ENCODE measurements around the gene AATK. TPM values are rescaled to one million over a fixed set of nuclear protein-coding genes. Genes with fewer than 3 reads are reported as not detected.

The AATK gene
- total and polyA plus RNA-seq, 2 of the 13 experiments (the other 11 are each of a cell fraction or from before 2014, with no cell fraction given): 2.9 to 8.4 TPM

GRCh38 chr17:81113158-81113724, 52.8 kb downstream of the AATK start (continued):
- TF ChIP-seq HNF4G (IDR thresholded peaks at IDR 0.05; ENCODE audit: borderline replicate concordance, low read depth, low read length) (no peak), HNF4G (CRISPR knock-in tag; IDR thresholded peaks at IDR 0.05; ENCODE audit: borderline replicate concordance, low read depth) (no peak), ZNF530 (CRISPR knock-in tag; IDR thresholded peaks at IDR 0.05; ENCODE audit: low read depth) (no peak), ZNF724P (CRISPR knock-in tag; IDR thresholded peaks at IDR 0.05; ENCODE audit: borderline replicate concordance) (no peak), ZNF501 (CRISPR knock-in tag; IDR thresholded peaks at IDR 0.05) (no peak), ZNF879 (CRISPR knock-in tag; IDR thresholded peaks at IDR 0.05) (no peak), ZBTB33 (CRISPR knock-in tag; IDR thresholded peaks at IDR 0.05) (0 out of 2 replicates have a peak, but pooled peaks have one; percentile 25), SMARCC2 (IDR thresholded peaks at IDR 0.05) (no peak), KLF6 (CRISPR knock-in tag; IDR thresholded peaks at IDR 0.05) (no peak)
- TF ChIP-seq, protein P1, sequence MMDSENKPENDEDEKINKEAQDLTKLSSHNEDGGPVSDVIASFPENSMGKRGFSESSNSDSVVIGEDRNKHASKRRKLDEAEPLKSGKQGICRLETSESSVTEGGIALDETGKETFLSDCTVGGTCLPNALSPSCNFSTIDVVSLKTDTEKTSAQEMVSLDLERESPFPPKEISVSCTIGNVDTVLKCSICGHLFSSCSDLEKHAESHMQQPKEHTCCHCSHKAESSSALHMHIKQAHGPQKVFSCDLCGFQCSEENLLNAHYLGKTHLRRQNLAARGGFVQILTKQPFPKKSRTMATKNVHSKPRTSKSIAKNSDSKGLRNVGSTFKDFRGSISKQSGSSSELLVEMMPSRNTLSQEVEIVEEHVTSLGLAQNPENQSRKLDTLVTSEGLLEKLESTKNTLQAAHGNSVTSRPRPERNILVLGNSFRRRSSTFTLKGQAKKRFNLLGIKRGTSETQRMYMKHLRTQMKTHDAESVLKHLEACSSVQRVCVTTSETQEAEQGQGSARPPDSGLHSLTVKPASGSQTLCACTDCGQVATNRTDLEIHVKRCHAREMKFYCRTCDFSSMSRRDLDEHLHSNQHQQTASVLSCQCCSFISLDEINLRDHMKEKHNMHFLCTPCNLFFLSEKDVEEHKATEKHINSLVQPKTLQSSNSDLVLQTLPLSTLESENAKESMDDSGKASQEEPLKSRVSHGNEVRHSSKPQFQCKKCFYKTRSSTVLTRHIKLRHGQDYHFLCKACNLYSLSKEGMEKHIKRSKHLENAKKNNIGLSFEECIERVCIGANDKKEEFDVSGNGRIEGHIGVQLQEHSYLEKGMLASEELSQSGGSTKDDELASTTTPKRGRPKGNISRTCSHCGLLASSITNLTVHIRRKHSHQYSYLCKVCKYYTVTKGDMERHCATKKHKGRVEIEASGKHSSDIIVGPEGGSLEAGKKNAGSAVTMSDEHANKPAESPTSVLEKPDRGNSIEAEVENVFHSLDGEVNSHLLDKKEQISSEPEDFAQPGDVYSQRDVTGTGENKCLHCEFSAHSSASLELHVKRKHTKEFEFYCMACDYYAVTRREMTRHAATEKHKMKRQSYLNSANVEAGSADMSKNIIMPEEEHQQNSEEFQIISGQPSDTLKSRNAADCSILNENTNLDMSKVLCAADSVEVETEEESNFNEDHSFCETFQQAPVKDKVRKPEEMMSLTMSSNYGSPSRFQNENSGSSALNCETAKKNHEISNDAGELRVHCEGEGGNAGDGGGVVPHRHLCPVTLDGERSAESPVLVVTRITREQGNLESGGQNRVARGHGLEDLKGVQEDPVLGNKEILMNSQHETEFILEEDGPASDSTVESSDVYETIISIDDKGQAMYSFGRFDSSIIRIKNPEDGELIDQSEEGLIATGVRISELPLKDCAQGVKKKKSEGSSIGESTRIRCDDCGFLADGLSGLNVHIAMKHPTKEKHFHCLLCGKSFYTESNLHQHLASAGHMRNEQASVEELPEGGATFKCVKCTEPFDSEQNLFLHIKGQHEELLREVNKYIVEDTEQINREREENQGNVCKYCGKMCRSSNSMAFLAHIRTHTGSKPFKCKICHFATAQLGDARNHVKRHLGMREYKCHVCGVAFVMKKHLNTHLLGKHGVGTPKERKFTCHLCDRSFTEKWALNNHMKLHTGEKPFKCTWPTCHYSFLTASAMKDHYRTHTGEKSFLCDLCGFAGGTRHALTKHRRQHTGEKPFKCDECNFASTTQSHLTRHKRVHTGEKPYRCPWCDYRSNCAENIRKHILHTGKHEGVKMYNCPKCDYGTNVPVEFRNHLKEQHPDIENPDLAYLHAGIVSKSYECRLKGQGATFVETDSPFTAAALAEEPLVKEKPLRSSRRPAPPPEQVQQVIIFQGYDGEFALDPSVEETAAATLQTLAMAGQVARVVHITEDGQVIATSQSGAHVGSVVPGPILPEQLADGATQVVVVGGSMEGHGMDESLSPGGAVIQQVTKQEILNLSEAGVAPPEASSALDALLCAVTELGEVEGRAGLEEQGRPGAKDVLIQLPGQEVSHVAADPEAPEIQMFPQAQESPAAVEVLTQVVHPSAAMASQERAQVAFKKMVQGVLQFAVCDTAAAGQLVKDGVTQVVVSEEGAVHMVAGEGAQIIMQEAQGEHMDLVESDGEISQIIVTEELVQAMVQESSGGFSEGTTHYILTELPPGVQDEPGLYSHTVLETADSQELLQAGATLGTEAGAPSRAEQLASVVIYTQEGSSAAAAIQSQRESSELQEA (CRISPR knock-in tag; IDR thresholded peaks at IDR 0.05; ENCODE audit: not compliant biosample characterization): no peak
- TF ChIP-seq, protein P2, sequence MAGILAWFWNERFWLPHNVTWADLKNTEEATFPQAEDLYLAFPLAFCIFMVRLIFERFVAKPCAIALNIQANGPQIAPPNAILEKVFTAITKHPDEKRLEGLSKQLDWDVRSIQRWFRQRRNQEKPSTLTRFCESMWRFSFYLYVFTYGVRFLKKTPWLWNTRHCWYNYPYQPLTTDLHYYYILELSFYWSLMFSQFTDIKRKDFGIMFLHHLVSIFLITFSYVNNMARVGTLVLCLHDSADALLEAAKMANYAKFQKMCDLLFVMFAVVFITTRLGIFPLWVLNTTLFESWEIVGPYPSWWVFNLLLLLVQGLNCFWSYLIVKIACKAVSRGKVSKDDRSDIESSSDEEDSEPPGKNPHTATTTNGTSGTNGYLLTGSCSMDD (CRISPR knock-in tag; IDR thresholded peaks at IDR 0.05): no peak
- TF ChIP-seq, protein P3, sequence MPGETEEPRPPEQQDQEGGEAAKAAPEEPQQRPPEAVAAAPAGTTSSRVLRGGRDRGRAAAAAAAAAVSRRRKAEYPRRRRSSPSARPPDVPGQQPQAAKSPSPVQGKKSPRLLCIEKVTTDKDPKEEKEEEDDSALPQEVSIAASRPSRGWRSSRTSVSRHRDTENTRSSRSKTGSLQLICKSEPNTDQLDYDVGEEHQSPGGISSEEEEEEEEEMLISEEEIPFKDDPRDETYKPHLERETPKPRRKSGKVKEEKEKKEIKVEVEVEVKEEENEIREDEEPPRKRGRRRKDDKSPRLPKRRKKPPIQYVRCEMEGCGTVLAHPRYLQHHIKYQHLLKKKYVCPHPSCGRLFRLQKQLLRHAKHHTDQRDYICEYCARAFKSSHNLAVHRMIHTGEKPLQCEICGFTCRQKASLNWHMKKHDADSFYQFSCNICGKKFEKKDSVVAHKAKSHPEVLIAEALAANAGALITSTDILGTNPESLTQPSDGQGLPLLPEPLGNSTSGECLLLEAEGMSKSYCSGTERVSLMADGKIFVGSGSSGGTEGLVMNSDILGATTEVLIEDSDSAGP (CRISPR knock-in tag; IDR thresholded peaks at IDR 0.05; ENCODE audit: borderline replicate concordance): 0 out of 2 replicates have a peak, but pooled peaks have one; percentile 17

Data from HepG2 (cell line).